ENCODE results near the gene N4BP3.
"Not testable (repeated sequence)": the region's sequence is repeated elsewhere in the genome, so short reads cannot be mapped to it uniquely, and the experiment has no call there.

- not testable (repeated sequence) for TF ChIP-seq EZH2 (IDR thresholded peaks at IDR 0.05; ENCODE audit: insufficient read depth, poor library complexity, severe bottlenecking); EZH2phosphoT487 (IDR thresholded peaks at IDR 0.05; ENCODE audit: insufficient read depth, low read depth)
These were observed 26.1 kb upstream of the N4BP3 start for GRCh38 chr5:178087199-178087598.

All from GM23248 (cell line).